HG02852 (cell line): Measurements from ENCODE around the gene FAM181B.

ENCODE experiments used
- ATAC-seq: cut with Tn5 transposase; IDR thresholded peaks from one replicate; pipeline ENCODE4 v1.9.1; 2021; ENCODE audit warnings: mild to moderate bottlenecking, moderate library complexity; ENCODE audit not compliant: unreplicated experiment

Gene FAM181B

DNA sequence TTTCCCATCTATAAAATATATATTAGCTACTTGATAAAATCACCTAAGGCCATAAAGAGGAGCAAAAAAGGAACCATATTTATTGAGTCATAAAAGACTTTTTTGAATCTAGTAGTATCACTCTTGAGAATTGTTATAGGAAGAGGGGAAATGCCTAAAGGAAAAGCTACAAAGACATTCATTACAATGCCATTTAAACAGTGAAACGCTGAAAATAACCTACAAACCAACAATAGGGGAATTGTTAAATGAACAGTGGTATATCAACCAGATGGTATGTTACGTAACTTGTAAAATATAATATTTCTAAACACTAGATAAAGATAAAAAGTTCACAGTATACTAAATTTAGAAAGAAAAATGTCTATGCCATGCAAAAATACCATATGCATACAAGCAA lies 47.5 kb downstream of the FAM181B start:
- ATAC-seq, result no peak

DNA sequence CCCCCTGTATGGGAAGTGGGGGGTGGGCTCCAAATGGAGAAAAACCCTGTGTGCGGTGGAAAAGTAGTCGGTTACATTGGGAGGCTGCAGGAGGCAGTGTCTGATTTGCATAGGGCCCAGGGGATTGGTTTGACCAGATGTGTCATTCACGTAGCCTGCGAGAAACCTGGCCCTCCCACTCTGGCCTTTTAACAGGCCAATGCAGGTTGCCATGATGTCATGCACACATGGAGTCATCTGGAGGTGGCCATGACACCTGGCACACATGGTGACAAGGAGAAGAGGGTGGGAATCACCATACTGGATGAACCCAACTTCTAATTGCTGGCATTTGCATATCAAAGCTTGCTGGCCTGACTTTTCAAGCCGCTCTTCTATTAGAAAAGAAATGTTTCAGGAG lies 50.6 kb downstream of the FAM181B start:
- no peak for ATAC-seq

- ATAC-seq, result peak; percentile 83
These were observed 51.5 kb downstream of the FAM181B start for GRCh38 chr11:82682003-82682751.

- no peak for ATAC-seq
These were observed 53.4 kb downstream of the FAM181B start for GRCh38 chr11:82680252-82680651.
